ENCODE results near the gene ZNRF1.

ZNRF1 gene

DNA sequence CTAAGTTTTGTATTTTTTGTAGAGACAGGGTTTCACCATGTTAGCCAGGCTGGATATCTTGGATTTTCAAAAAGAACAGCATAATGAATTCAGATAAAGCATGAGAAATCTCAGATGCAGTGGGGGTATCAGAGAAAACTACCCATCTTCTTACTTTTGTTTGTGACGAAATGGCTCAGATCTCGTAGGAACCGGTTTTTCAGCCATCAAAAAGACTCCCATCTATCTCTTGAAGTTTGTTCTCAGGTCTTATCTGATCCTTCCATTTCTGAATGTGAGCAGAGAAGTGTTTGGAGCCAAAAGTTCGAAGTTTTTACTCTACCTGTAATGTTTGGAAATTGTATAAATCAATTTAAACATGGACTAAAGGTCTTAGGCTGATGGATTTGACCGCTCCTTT lies 60.6 kb downstream of the ZNRF1 start:
- no peak for DNase-seq (ENCODE audit: low read depth)
- H3K4me3 ChIP-seq (ENCODE audit: low read depth, low read length), result no peak overlapping the region
- TF ChIP-seq, protein P1, sequence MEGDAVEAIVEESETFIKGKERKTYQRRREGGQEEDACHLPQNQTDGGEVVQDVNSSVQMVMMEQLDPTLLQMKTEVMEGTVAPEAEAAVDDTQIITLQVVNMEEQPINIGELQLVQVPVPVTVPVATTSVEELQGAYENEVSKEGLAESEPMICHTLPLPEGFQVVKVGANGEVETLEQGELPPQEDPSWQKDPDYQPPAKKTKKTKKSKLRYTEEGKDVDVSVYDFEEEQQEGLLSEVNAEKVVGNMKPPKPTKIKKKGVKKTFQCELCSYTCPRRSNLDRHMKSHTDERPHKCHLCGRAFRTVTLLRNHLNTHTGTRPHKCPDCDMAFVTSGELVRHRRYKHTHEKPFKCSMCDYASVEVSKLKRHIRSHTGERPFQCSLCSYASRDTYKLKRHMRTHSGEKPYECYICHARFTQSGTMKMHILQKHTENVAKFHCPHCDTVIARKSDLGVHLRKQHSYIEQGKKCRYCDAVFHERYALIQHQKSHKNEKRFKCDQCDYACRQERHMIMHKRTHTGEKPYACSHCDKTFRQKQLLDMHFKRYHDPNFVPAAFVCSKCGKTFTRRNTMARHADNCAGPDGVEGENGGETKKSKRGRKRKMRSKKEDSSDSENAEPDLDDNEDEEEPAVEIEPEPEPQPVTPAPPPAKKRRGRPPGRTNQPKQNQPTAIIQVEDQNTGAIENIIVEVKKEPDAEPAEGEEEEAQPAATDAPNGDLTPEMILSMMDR (IDR thresholded peaks at IDR 0.05; ENCODE audit: control insufficient read depth, extremely low read depth, insufficient read depth), result no peak

DNA sequence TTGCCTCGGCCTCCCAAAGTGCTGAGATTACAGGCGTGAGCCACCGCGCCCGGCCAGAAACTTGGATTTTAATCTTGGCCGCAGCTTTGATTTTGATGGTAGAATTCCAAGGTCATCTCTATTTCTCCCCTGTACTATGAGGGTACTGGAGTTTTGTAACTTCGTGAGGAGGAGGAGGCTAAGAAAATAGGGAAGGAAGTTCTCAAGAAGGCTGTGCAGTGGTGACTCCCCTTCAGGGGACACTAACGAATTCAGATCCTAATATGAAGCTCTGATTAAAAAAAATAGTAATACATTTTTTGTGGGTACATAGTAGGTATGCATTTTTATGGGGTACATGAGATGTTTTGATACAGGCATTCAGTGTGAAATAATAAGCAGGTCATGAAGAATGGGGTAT lies 61.9 kb downstream of the ZNRF1 start:
- TF ChIP-seq, protein P1 (IDR thresholded peaks at IDR 0.05; ENCODE audit: control insufficient read depth, extremely low read depth, insufficient read depth), result no peak
- H3K4me3 ChIP-seq (ENCODE audit: low read depth, low read length), result no peak overlapping the region
- no peak for DNase-seq (ENCODE audit: low read depth)

- H3K4me3 ChIP-seq (ENCODE audit: low read depth, low read length), result no peak overlapping the region
- TF ChIP-seq, protein P1 (IDR thresholded peaks at IDR 0.05; ENCODE audit: control insufficient read depth, extremely low read depth, insufficient read depth), result no peak
- DNase-seq (ENCODE audit: low read depth), result no peak
These were observed 62.8 kb downstream of the ZNRF1 start for GRCh38 chr16:75061669-75062068.

- H3K4me3 ChIP-seq (ENCODE audit: low read depth, low read length), result no peak overlapping the region
- TF ChIP-seq, protein P1 (IDR thresholded peaks at IDR 0.05; ENCODE audit: control insufficient read depth, extremely low read depth, insufficient read depth), result no peak
- DNase-seq (ENCODE audit: low read depth), result no peak
These were observed 63.5 kb downstream of the ZNRF1 start for GRCh38 chr16:75062135-75062975.

DNA sequence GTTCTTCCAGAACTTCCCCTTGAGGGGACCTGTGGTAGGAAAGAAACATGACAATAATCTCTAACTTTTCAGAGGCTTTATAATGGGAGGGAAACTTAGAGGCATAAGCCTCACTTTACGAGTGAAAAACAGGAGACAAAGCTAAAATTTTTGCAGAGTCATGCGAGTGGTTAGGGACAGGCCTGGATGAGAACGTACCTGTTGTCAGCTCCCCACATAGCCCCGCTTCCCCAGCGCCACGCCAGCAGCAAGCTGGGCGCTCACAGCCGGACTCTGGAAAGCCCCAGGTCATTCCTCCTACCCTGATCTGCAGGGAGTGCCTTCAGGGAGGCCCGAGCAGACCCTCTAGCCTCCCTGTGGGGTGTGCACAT lies 64.1 kb downstream of the ZNRF1 start:
- no peak for DNase-seq (ENCODE audit: low read depth)
- TF ChIP-seq, protein P1 (IDR thresholded peaks at IDR 0.05; ENCODE audit: control insufficient read depth, extremely low read depth, insufficient read depth), result no peak
- H3K4me3 ChIP-seq (ENCODE audit: low read depth, low read length), result no peak overlapping the region

DNA sequence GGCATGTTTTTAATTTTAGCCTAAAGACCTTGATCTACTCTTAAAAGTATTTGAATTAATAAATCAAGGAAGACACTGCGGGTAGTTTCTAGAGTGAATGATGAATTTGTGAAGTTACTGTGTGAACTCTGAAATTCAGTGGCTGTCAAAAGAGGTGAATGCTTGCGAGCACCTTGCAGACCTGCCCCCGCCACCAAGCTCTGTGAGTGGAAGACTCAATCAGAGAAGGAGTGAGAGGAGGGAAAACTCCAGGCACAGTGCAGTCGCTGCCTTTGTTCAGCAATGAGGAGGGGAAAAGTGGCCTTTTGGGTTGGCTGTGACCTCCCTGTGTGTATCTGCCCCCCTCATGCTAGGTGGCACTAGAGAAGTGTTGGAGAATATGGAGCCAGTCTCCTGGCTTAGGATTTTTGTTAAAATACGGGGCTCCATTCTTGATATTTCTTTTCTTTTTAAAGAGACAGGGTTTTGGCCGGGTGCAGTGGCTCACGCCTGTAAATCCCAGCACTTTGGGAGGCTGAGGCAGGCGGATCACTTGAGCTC lies 64.8 kb downstream of the ZNRF1 start:
- no peak overlapping the region for H3K4me3 ChIP-seq (ENCODE audit: low read depth, low read length)
- DNase-seq (ENCODE audit: low read depth), result no peak
- TF ChIP-seq, protein P1 (IDR thresholded peaks at IDR 0.05; ENCODE audit: control insufficient read depth, extremely low read depth, insufficient read depth), result no peak

Measured in LNCaP clone FGC (cell line).